ENCODE results near the gene SDC3. TPM values are rescaled to one million over a fixed set of nuclear protein-coding genes. Genes with fewer than 3 reads are reported as not detected.
"Not testable (repeated sequence)": the region's sequence is repeated elsewhere in the genome, so short reads cannot be mapped to it uniquely, and the experiment has no call there.

The SDC3 gene
- total RNA-seq, 1 donor from 2014 or later = 0.71 TPM

GRCh38 chr1:30872033-30872947, 36.3 kb downstream of the SDC3 start:
- H3K4me1 Mint-ChIP-seq = peaks cover 4% of the 10 kb centered on the region
- TF ChIP-seq CTCF (IDR thresholded peaks at IDR 0.05) = no peak
- H3K27me3 Mint-ChIP-seq = peaks cover 32% of the 10 kb centered on the region
- DNase-seq (no peak), ATAC-seq (ENCODE audit: low read depth) (no peak)
- peaks cover 5% of the 10 kb centered on the region for H3K9me3 Mint-ChIP-seq
- intact Hi-C loops (cut with micrococcal nuclease) = no loop called here
- no peaks in the 10 kb centered on the region for H3K36me3 Mint-ChIP-seq (ENCODE audit: low read depth)
- ChIA-PET POLR2A (no interaction called here), CTCF (interaction anchor here (1.1 kb wide), 1 partner anchor 57 kb away, joined by 3 read pairs; no protein-coding TSS in a partner anchor)
- H3K27ac Mint-ChIP-seq = no peak overlapping the region
- H3K4me3 Mint-ChIP-seq = no peak overlapping the region

DNA sequence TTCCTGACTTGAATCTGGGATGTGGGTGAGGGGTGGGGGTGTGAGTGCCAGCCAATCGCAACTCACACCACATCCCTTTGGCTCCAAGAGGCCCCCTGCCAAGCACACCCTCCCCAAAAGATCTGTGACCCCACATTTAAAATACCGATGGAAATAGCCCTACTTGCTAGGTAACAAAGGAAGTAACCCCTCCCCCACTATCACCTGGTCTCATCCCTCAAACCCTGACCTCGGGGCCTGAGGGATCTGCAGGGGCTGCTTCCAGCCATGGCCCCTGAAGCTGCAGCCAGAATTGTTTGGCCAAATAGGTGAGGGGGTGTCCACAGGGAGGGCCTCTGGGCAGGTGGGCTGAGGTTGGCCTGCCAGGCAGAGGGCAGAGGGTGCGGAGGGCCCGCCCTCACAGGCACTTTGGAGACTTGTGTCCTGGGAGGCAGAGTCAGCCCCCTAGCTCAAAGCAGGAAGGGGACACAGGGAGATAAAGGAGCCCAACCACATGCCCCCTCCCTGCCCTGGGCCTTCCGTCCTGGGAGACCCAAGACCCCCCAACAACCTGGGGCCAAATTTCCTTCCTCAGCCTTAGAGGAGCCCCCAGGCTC, 37.2 kb downstream of the SDC3 start:
- no peaks in the 10 kb centered on the region for H3K36me3 Mint-ChIP-seq (ENCODE audit: low read depth)
- peaks cover 4% of the 10 kb centered on the region for H3K4me1 Mint-ChIP-seq
- DNase-seq (no peak), ATAC-seq (ENCODE audit: low read depth) (no peak)
- no peak overlapping the region for H3K27ac Mint-ChIP-seq
- no peak for TF ChIP-seq CTCF (IDR thresholded peaks at IDR 0.05)
- intact Hi-C loops (cut with micrococcal nuclease) = no loop called here
- H3K9me3 Mint-ChIP-seq = peaks cover 5% of the 10 kb centered on the region
- H3K4me3 Mint-ChIP-seq = no peak overlapping the region
- peaks cover 30% of the 10 kb centered on the region for H3K27me3 Mint-ChIP-seq
- ChIA-PET CTCF (no interaction called here), POLR2A (no interaction called here)

GRCh38 chr1:30870656-30871055, 37.9 kb downstream of the SDC3 start:
- Mint-ChIP-seq H3K9me3 (peaks cover 5% of the 10 kb centered on the region), H3K27me3 (peaks cover 27% of the 10 kb centered on the region), H3K36me3 (ENCODE audit: low read depth) (no peaks in the 10 kb centered on the region), H3K27ac (no peak overlapping the region), H3K4me3 (no peak overlapping the region), H3K4me1 (peaks cover 4% of the 10 kb centered on the region)
- no peak for TF ChIP-seq CTCF (IDR thresholded peaks at IDR 0.05)
- ChIA-PET CTCF (no interaction called here), POLR2A (no interaction called here)
- ATAC-seq (ENCODE audit: low read depth) (no peak), DNase-seq (no peak)
- intact Hi-C loops (cut with micrococcal nuclease) = no loop called here

- no peak for TF ChIP-seq CTCF (IDR thresholded peaks at IDR 0.05)
- intact Hi-C loops (cut with micrococcal nuclease) = no loop called here
- Mint-ChIP-seq H3K36me3 (ENCODE audit: low read depth) (no peaks in the 10 kb centered on the region), H3K4me3 (no peak overlapping the region), H3K27ac (no peak overlapping the region), H3K27me3 (peaks cover 25% of the 10 kb centered on the region), H3K4me1 (peaks cover 4% of the 10 kb centered on the region), H3K9me3 (peaks cover 5% of the 10 kb centered on the region)
- no peak for ATAC-seq (ENCODE audit: low read depth)
- CTCF ChIA-PET = no interaction called here
- DNase-seq = no peak
- POLR2A ChIA-PET = no interaction called here
Observed at GRCh38 chr1:30870035-30870434, 38.5 kb downstream of the SDC3 start.

GRCh38 chr1:30868833-30869435, 39.6 kb downstream of the SDC3 start:
- Mint-ChIP-seq H3K27me3 (peaks cover 29% of the 10 kb centered on the region), H3K9me3 (peaks cover 5% of the 10 kb centered on the region), H3K36me3 (ENCODE audit: low read depth) (no peaks in the 10 kb centered on the region), H3K27ac (no peak overlapping the region), H3K4me3 (no peak overlapping the region), H3K4me1 (peaks cover 4% of the 10 kb centered on the region)
- DNase-seq (no peak), ATAC-seq (ENCODE audit: low read depth) (peak; percentile 28)
- ChIA-PET POLR2A (interaction anchor here (0.6 to 1.1 kb wide), 2 partner anchors 11 to 1713 kb away, joined by 4 to 5 read pairs; no protein-coding TSS in a partner anchor), CTCF (no interaction called here)
- intact Hi-C loops (cut with micrococcal nuclease) = no loop called here
- no peak for TF ChIP-seq CTCF (IDR thresholded peaks at IDR 0.05)

DNA sequence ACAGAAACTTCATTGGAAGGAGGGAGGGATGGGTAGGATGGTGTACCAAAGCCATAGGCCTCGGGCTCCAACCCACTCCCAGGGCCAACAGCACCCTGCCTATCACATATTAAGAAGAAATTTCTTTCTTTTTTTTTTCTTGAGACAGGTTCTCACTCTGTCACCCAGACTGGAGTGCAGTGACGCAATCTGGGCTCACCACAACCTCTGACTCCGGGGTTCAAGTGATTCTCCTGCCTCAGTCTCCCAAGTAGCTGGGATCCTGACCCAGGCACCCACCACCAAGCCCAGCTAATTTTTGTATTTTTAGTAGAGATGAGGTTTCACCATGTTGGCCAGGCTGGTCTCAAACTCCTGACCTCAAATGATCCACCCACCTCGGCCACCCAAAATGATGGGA, 40.5 kb downstream of the SDC3 start:
- CTCF ChIA-PET; H3K27ac Mint-ChIP-seq; DNase-seq; H3K4me3 Mint-ChIP-seq; intact Hi-C loops (cut with micrococcal nuclease); H3K4me1 Mint-ChIP-seq; ATAC-seq (ENCODE audit: low read depth); H3K9me3 Mint-ChIP-seq; H3K36me3 Mint-ChIP-seq (ENCODE audit: low read depth); POLR2A ChIA-PET: not testable (repeated sequence)
- peaks cover 26% of the 10 kb centered on the region for H3K27me3 Mint-ChIP-seq

All from activated B cell treated with CpG ODN at 0.5 μM for 24 hours (primary cell).